Measurements from ENCODE around the gene HSD3B7.
"Not testable (repeated sequence)": the region's sequence is repeated elsewhere in the genome, so short reads cannot be mapped to it uniquely, and the experiment has no call there.

DNA sequence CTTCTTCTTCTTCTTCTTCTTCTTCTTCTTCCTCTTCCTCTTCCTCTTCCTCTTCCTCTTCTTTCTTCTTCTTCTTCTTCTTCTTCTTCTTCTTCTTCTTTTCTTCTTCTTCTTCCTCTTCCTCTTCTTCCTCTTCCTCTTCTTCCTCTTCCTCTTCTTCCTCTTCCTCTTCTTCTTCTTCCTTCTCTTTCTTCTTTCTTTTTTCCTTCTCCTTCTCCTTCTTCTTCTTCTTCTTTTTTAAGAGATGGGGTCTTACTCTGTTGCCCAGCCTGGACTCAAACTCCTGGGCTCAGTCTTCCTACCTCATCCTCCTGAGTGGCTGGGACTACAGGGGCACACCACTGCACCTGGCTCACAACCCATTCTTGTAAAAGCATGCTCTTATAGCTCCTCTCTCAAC is 28.3 kb downstream of the HSD3B7 start:
- TF ChIP-seq, protein P1, sequence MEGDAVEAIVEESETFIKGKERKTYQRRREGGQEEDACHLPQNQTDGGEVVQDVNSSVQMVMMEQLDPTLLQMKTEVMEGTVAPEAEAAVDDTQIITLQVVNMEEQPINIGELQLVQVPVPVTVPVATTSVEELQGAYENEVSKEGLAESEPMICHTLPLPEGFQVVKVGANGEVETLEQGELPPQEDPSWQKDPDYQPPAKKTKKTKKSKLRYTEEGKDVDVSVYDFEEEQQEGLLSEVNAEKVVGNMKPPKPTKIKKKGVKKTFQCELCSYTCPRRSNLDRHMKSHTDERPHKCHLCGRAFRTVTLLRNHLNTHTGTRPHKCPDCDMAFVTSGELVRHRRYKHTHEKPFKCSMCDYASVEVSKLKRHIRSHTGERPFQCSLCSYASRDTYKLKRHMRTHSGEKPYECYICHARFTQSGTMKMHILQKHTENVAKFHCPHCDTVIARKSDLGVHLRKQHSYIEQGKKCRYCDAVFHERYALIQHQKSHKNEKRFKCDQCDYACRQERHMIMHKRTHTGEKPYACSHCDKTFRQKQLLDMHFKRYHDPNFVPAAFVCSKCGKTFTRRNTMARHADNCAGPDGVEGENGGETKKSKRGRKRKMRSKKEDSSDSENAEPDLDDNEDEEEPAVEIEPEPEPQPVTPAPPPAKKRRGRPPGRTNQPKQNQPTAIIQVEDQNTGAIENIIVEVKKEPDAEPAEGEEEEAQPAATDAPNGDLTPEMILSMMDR (IDR thresholded peaks at IDR 0.05): not testable (repeated sequence)
- not testable (repeated sequence) for TF ChIP-seq EZH2 (IDR thresholded peaks at IDR 0.05; ENCODE audit: borderline replicate concordance, insufficient read depth, low read depth, low read length, poor library complexity, severe bottlenecking)
